Keratinocyte (primary cell): ENCODE measurements around the gene FBXL17. TPM values are rescaled to one million over a fixed set of nuclear protein-coding genes. Genes with fewer than 3 reads are reported as not detected.

Experiments
- DNase-seq: peaks from one replicate; pipeline ENCODE4 v3.0.0-alpha.2; 2011; ENCODE audit warnings: low read depth, missing footprints, low spot score
- FAIRE-seq: peaks from 2 replicates; lab custom pipeline; 2011; peaks lifted over from hg19 to GRCh38; lab: Jason Lieb, UNC
- H2AFZ ChIP-seq: 2 replicates; pipeline ENCODE4 v1.6.0; 2012; ENCODE audit warnings: low read length, control low read depth, inconsistent platforms; ENCODE audit not compliant: control insufficient read depth
- H3K27ac ChIP-seq: 2 replicates; pipeline ENCODE4 v1.5.1; 2011; ENCODE audit warnings: low read length; ENCODE audit not compliant: control insufficient read depth, insufficient read depth
- H3K27me3 ChIP-seq: 3 replicates; pipeline ENCODE4 v1.6.0; 2011; ENCODE audit warnings: low read length; ENCODE audit not compliant: control insufficient read depth, insufficient read depth; ENCODE audit errors: extremely low read depth
- H3K36me3 ChIP-seq, 2 experiments: 2 replicates in 1 of 2; 3 replicates in 1 of 2; pipeline ENCODE4 v1.5.1; 2011; ENCODE audit warnings: low read length in 2 of 2, mild to moderate bottlenecking in 1 of 2; ENCODE audit not compliant: control insufficient read depth in 2 of 2, insufficient read depth in 2 of 2; ENCODE audit errors: extremely low read depth in 1 of 2
- H3K4me1 ChIP-seq: 3 replicates; pipeline ENCODE4 v1.5.1; 2011; ENCODE audit warnings: low read length; ENCODE audit not compliant: control insufficient read depth, insufficient read depth; ENCODE audit errors: extremely low read depth
- H3K4me2 ChIP-seq: 3 replicates; pipeline ENCODE4 v1.6.0; 2011; ENCODE audit warnings: low read depth, low read length; ENCODE audit not compliant: control insufficient read depth, insufficient read depth; ENCODE audit errors: extremely low read depth
- H3K4me3 ChIP-seq, 3 experiments: fragments of 200-600 bp in 1 of 3; sonication (generic) in 1 of 3; 2 replicates in 2 of 3; 3 replicates in 1 of 3; pipeline ENCODE4 v1.5.1; 2011 to 2016; ENCODE audit warnings: low read length in 3 of 3, mild to moderate bottlenecking in 3 of 3, control low read depth in 2 of 3, inconsistent platforms in 1 of 3, low read depth in 1 of 3, mixed read lengths in 1 of 3, mixed run types in 1 of 3, moderate library complexity in 1 of 3; ENCODE audit not compliant: control insufficient read depth in 2 of 3, insufficient read depth in 2 of 3; ENCODE audit errors: extremely low read depth in 1 of 3
- H3K79me2 ChIP-seq: 2 replicates; pipeline ENCODE4 v1.6.0; 2012; ENCODE audit warnings: low read length; ENCODE audit not compliant: control insufficient read depth, insufficient read depth
- H3K9ac ChIP-seq: 3 replicates; pipeline ENCODE4 v1.6.0; 2011; ENCODE audit warnings: low read length; ENCODE audit not compliant: control insufficient read depth, insufficient read depth; ENCODE audit errors: extremely low read depth
- H3K9me1 ChIP-seq: 3 replicates; pipeline ENCODE4 v1.6.0; 2011; ENCODE audit warnings: low read length; ENCODE audit not compliant: control insufficient read depth, insufficient read depth; ENCODE audit errors: extremely low read depth
- H3K9me3 ChIP-seq: 2 replicates; pipeline ENCODE4 v1.5.1; 2012; ENCODE audit warnings: low read depth, low read length; ENCODE audit not compliant: control insufficient read depth
- H4K20me1 ChIP-seq: 3 replicates; pipeline ENCODE4 v1.6.0; 2011; ENCODE audit warnings: low read length; ENCODE audit not compliant: control insufficient read depth, insufficient read depth; ENCODE audit errors: extremely low read depth
- EZH2 ChIP-seq: IDR thresholded peaks from one replicate; pipeline ENCODE4 v1.6.1; 2012; ENCODE audit warnings: inconsistent platforms, mild to moderate bottlenecking, low read length, moderate library complexity
- dilution Hi-C: fragments of 300-500 bp; cut with MboI; formaldehyde crosslinking; loops from one replicate; pipeline ENCODE4 v1.7.0; 2020; ENCODE audit warnings: low sequenced_read_pairs; ENCODE audit not compliant: extremely low pct_ligation_motif_present
- polyA plus RNA-seq, 5 experiments: library from polyadenylated mRNA; depleted of rRNA in 3 of 5; stranded (reverse) in 3 of 5; stranded (forward) in 1 of 5; unstranded in 1 of 5; fragments of >200 nt; gene quantifications; 1 replicate in 1 of 5; 2 replicates in 3 of 5; 3 replicates in 1 of 5; pipeline versions ENCODE4 v1.2.1 to v1.2.3, GENCODE V29; 2011 to 2012; ENCODE audit warnings: missing spikeins in 2 of 5, low read depth in 1 of 5, low replicate concordance in 1 of 5
- TF ChIP-seq, protein P1 (sequence below), 3 experiments: IDR thresholded peaks in 1 of 3; conservative IDR thresholded peaks in 1 of 3; optimal IDR thresholded peaks in 1 of 3; 2 replicates in 2 of 3; 3 replicates in 1 of 3; pipeline versions ENCODE3 to v1.5.1; 2011; ENCODE audit warnings: low read length in 3 of 3, mild to moderate bottlenecking in 3 of 3, moderate library complexity in 2 of 3, control low read depth in 1 of 3, inconsistent platforms in 1 of 3; ENCODE audit not compliant: insufficient read depth in 2 of 3; ENCODE audit errors: extremely low read depth in 1 of 3

The FBXL17 gene
- polyA plus RNA-seq, 1 donor (not counting 4 experiments of a cell fraction or from before 2014, with no cell fraction given) = 5.7 TPM

DNA sequence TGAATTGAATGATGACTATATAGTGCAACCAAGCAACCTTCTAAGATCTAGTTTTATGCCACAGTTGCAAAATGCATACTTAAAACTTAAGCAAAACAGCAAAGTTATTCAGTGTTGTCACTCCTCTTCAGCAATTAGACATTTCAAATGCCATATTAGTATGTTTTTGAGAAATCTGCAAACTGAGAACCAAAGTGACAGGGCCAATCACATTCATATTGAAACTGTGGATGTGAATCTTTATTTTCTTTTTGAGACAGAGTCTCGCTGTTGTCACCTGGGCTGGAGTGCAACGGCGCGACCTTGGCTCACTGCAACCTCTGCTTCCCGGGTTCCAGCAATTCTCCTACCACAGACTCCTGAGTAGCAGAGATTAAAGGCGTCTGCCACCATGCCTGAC is 461.9 kb downstream of the FBXL17 start:
- H3K4me1 ChIP-seq = no peaks in the 10 kb centered on the region

DNA sequence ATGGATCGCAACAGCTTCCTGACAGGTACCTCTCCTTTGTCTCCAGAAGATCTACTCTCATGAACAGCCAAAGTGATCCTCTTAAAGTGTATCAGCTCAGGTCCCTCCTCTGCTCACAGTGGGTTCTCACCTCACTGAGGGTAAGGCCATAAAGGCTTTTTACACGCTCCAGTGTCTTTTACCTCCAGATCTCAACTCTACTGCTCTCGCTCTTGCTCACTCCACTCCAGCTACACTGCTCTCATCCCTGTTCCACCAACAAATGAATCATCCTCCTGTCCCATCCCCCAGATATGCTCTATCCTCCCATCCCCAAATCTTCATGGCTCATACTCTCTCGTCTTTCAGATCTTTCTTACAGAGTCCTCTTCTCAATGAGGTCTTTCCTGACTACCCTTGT is 462.5 kb downstream of the FBXL17 start:
- Histone ChIP-seq H3K9me3 (no peaks in the 10 kb centered on the region), H3K79me2 (no peaks in the 10 kb centered on the region), H3K27ac (no peak overlapping the region), H3K4me3 (no peak overlapping the region), H3K36me3 (no peaks in the 10 kb centered on the region), H3K27me3 (no peaks in the 10 kb centered on the region), H3K9me1 (no peaks in the 10 kb centered on the region), H4K20me1 (no peaks in the 10 kb centered on the region), H3K4me1 (no peaks in the 10 kb centered on the region), H2AFZ (no peak overlapping the region), H3K9ac (no peak overlapping the region), H3K4me2 (no peak overlapping the region)
- no peak for TF ChIP-seq EZH2
- TF ChIP-seq, protein P1, sequence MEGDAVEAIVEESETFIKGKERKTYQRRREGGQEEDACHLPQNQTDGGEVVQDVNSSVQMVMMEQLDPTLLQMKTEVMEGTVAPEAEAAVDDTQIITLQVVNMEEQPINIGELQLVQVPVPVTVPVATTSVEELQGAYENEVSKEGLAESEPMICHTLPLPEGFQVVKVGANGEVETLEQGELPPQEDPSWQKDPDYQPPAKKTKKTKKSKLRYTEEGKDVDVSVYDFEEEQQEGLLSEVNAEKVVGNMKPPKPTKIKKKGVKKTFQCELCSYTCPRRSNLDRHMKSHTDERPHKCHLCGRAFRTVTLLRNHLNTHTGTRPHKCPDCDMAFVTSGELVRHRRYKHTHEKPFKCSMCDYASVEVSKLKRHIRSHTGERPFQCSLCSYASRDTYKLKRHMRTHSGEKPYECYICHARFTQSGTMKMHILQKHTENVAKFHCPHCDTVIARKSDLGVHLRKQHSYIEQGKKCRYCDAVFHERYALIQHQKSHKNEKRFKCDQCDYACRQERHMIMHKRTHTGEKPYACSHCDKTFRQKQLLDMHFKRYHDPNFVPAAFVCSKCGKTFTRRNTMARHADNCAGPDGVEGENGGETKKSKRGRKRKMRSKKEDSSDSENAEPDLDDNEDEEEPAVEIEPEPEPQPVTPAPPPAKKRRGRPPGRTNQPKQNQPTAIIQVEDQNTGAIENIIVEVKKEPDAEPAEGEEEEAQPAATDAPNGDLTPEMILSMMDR (optimal IDR thresholded peaks at IDR 0.05 in 1 of 3, IDR thresholded peaks at IDR 0.05 in 1 of 3, conservative IDR thresholded peaks at IDR 0.05 in 1 of 3; ENCODE audit: extremely low read depth in 1 of 3, insufficient read depth in 2 of 3, low read length in 3 of 3) = no peak
- dilution Hi-C loops = no loop called here
- DNase-seq (no peak), FAIRE-seq (no peak)

More for the DNA sequence above, 461.9 kb downstream of the FBXL17 start:
- H4K20me1 ChIP-seq = no peaks in the 10 kb centered on the region
- no peak overlapping the region for H2AFZ ChIP-seq
- DNase-seq (no peak), FAIRE-seq (no peak)
- no peaks in the 10 kb centered on the region for H3K27me3 ChIP-seq
- H3K4me2 ChIP-seq = no peak overlapping the region
- H3K4me3 ChIP-seq = no peak overlapping the region
- TF ChIP-seq, protein P1 (optimal IDR thresholded peaks at IDR 0.05 in 1 of 3, IDR thresholded peaks at IDR 0.05 in 1 of 3, conservative IDR thresholded peaks at IDR 0.05 in 1 of 3; ENCODE audit: extremely low read depth in 1 of 3, insufficient read depth in 2 of 3, low read length in 3 of 3) = no peak
- TF ChIP-seq EZH2 = no peak
- H3K9me3 ChIP-seq = no peaks in the 10 kb centered on the region
- no peak overlapping the region for H3K27ac ChIP-seq
- dilution Hi-C loops = no loop called here
- no peaks in the 10 kb centered on the region for H3K79me2 ChIP-seq
- H3K9me1 ChIP-seq = no peaks in the 10 kb centered on the region
- no peaks in the 10 kb centered on the region for H3K36me3 ChIP-seq
- H3K9ac ChIP-seq = no peak overlapping the region
